ENCODE measurements around the gene GFRA4. TPM values are rescaled to one million over a fixed set of nuclear protein-coding genes. Genes with fewer than 3 reads are reported as not detected.

GFRA4 gene
- polyA plus RNA-seq, 2 of the 4 experiments (the other 2 are of a cell fraction), result not detected

- H3K9me3 ChIP-seq, result no peaks in the 10 kb centered on the region
- no peak overlapping the region for H3K4me3 ChIP-seq
- POLR2A ChIA-PET, result interaction anchor here (0.6 kb wide), 1 partner anchor 324 kb away, joined by 6 read pairs; the partner anchor contains the start of gene RNF24
- TF ChIP-seq HEYL (CRISPR knock-in tag; IDR thresholded peaks at IDR 0.05) (no peak), HES2 (IDR thresholded peaks at IDR 0.05) (no peak), NPAS2 (CRISPR knock-in tag; IDR thresholded peaks at IDR 0.05; ENCODE audit: borderline replicate concordance) (no peak), HOXB5 (CRISPR knock-in tag; IDR thresholded peaks at IDR 0.05) (no peak), ZFP36 (IDR thresholded peaks at IDR 0.05; ENCODE audit: borderline replicate concordance, partially characterized antibody) (no peak), CBX8 (IDR thresholded peaks at IDR 0.05) (no peak), HMGXB4 (CRISPR knock-in tag; IDR thresholded peaks at IDR 0.05; ENCODE audit: borderline replicate concordance) (no peak), MAX (IDR thresholded peaks at IDR 0.05) (no peak), NFE2L2 (conservative IDR thresholded peaks at IDR 0.05; ENCODE audit: low read length) (no peak)
- DNase-seq (ENCODE audit: low read depth in 1 of 2, low spot score in 1 of 2) (no peak), ATAC-seq (no peak), FAIRE-seq (no peak)
- CTCF ChIA-PET, result interaction anchor here (1.6 to 61.5 kb wide), 4 partner anchors 10 to 46 kb away, joined by 4 to 2233 read pairs (median 96); partner anchors contain the start of genes ADAM33, ADISSP, HSPA12B and SIGLEC1
- no peak overlapping the region for H3K27ac ChIP-seq
- H3K4me1 ChIP-seq, result peaks cover 8% of the 10 kb centered on the region; the same call in 2 of the 3 replicates
- H3K4me2 ChIP-seq, result no peak overlapping the region
- 77% methylated on average over 12 of the region's 16 CpGs for WGBS (ENCODE audit: missing lambda C conversion rate)
Measured at GRCh38 chr20:3691306-3691705, 28.1 kb upstream of the GFRA4 start.

GRCh38 chr20:3690413-3690812, 27.2 kb upstream of the GFRA4 start:
- ChIA-PET CTCF (interaction anchor here (0.7 to 61.5 kb wide), 3 partner anchors 10 to 75 kb away, joined by 3 to 2233 read pairs (median 187); partner anchors contain the start of genes ADAM33, ADISSP, HSPA12B and SIGLEC1), POLR2A (no interaction called here)
- Histone ChIP-seq H3K4me1 (peaks cover 8% of the 10 kb centered on the region; the same call in 2 of the 3 replicates), H3K4me2 (no peak overlapping the region), H3K27ac (no peak overlapping the region), H3K9me3 (no peaks in the 10 kb centered on the region), H3K4me3 (no peak overlapping the region)
- TF ChIP-seq RAD21 (conservative IDR thresholded peaks at IDR 0.05 in 1 of 2, IDR thresholded peaks at IDR 0.05 in 1 of 2) (no peak), RNF2 (IDR thresholded peaks at IDR 0.05; ENCODE audit: borderline replicate concordance, low read depth) (no peak), ZSCAN20 (CRISPR knock-in tag; IDR thresholded peaks at IDR 0.05) (no peak), JUN (IDR thresholded peaks at IDR 0.05) (no peak), CHD2 (IDR thresholded peaks at IDR 0.05; ENCODE audit: low read length, partially characterized antibody) (no peak), TP53 (CRISPR knock-in tag; IDR thresholded peaks at IDR 0.05) (no peak), RARB (CRISPR knock-in tag; IDR thresholded peaks at IDR 0.05) (no peak), HOXA7 (CRISPR knock-in tag; IDR thresholded peaks at IDR 0.05) (no peak), NPAS2 (CRISPR knock-in tag; IDR thresholded peaks at IDR 0.05; ENCODE audit: borderline replicate concordance) (no peak), HMGXB4 (CRISPR knock-in tag; IDR thresholded peaks at IDR 0.05; ENCODE audit: borderline replicate concordance) (no peak), ZC3H11A (IDR thresholded peaks at IDR 0.05) (no peak), EHF (CRISPR knock-in tag; IDR thresholded peaks at IDR 0.05) (no peak), HOXB5 (CRISPR knock-in tag; IDR thresholded peaks at IDR 0.05) (no peak), EP300 (IDR thresholded peaks at IDR 0.05) (no peak), MAFK (IDR thresholded peaks at IDR 0.05; ENCODE audit: partially characterized antibody) (no peak), EHMT2 (IDR thresholded peaks at IDR 0.05; ENCODE audit: low read depth) (no peak), POLR2A (IDR thresholded peaks at IDR 0.05; ENCODE audit: low read length) (no peak), CEBPB (IDR thresholded peaks at IDR 0.05) (no peak)
- ATAC-seq, result no peak
- WGBS (ENCODE audit: missing lambda C conversion rate), result 90% methylated on average over 3 of the region's 3 CpGs
- FAIRE-seq, result no peak
- no peak for DNase-seq (ENCODE audit: low read depth in 1 of 2, low spot score in 1 of 2)
